ENCODE data around the gene SNAI1.
"Not testable (repeated sequence)": the region's sequence is repeated elsewhere in the genome, so short reads cannot be mapped to it uniquely, and the experiment has no call there.

Gene SNAI1

GRCh38 chr20:50005471-50005981 is 22.7 kb downstream of the SNAI1 start:
- TF ChIP-seq, protein P1, sequence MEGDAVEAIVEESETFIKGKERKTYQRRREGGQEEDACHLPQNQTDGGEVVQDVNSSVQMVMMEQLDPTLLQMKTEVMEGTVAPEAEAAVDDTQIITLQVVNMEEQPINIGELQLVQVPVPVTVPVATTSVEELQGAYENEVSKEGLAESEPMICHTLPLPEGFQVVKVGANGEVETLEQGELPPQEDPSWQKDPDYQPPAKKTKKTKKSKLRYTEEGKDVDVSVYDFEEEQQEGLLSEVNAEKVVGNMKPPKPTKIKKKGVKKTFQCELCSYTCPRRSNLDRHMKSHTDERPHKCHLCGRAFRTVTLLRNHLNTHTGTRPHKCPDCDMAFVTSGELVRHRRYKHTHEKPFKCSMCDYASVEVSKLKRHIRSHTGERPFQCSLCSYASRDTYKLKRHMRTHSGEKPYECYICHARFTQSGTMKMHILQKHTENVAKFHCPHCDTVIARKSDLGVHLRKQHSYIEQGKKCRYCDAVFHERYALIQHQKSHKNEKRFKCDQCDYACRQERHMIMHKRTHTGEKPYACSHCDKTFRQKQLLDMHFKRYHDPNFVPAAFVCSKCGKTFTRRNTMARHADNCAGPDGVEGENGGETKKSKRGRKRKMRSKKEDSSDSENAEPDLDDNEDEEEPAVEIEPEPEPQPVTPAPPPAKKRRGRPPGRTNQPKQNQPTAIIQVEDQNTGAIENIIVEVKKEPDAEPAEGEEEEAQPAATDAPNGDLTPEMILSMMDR (IDR thresholded peaks at IDR 0.05; ENCODE audit: insufficient read depth, low read depth, low read length, missing control alignments), result no peak
- H3K4me3 ChIP-seq (ENCODE audit: low read length), result no peak overlapping the region
- no peak for DNase-seq (ENCODE audit: low read depth)

DNA sequence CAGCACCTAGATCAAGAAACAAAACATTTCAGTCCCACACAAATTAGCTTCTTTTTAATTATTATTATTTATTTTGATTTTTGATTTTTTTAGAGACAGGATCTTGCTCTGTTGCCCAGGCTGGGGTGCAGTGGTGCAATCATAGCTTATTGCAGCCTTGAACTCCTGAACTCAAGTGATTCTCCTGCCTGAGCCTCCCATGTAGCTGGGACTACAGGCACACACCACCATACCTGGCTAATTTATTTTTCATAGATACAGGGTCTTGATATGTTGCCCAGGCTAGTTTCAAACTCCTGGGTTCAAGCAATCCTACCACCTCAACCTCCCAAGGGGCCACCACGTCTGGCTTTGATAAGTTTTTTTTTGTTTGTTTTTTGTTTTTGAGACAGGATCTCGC is 24.6 kb downstream of the SNAI1 start:
- TF ChIP-seq, protein P1 (IDR thresholded peaks at IDR 0.05; ENCODE audit: insufficient read depth, low read depth, low read length, missing control alignments), result no peak
- DNase-seq (ENCODE audit: low read depth), result no peak
- no peak overlapping the region for H3K4me3 ChIP-seq (ENCODE audit: low read length)

DNA sequence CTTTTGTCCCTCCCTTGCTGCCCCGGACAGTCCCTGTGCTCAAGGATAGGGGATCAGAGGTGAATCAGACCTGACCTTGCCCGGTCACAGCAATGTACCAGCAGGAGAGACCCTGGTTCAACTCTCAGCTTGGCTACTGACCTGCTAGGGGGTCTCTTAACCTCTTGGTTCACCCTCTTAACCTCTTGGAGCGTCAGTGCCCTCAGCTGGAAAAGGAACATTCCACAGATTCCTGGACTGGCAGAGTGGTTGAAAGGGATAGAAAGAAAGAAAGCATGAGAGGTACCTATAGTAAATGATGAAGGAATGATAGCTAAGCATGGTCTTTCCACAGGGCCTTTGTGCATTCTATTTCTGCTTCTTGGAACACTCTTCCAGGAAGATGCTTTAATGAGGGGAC is 25.2 kb downstream of the SNAI1 start:
- no peak overlapping the region for H3K4me3 ChIP-seq (ENCODE audit: low read length)
- DNase-seq (ENCODE audit: low read depth), result no peak
- TF ChIP-seq, protein P1 (IDR thresholded peaks at IDR 0.05; ENCODE audit: insufficient read depth, low read depth, low read length, missing control alignments), result no peak

GRCh38 chr20:50009521-50010454 is 27.0 kb downstream of the SNAI1 start:
- H3K4me3 ChIP-seq (ENCODE audit: low read length), result no peak overlapping the region
- TF ChIP-seq, protein P1 (IDR thresholded peaks at IDR 0.05; ENCODE audit: insufficient read depth, low read depth, low read length, missing control alignments), result no peak
- DNase-seq (ENCODE audit: low read depth), result no peak

DNA sequence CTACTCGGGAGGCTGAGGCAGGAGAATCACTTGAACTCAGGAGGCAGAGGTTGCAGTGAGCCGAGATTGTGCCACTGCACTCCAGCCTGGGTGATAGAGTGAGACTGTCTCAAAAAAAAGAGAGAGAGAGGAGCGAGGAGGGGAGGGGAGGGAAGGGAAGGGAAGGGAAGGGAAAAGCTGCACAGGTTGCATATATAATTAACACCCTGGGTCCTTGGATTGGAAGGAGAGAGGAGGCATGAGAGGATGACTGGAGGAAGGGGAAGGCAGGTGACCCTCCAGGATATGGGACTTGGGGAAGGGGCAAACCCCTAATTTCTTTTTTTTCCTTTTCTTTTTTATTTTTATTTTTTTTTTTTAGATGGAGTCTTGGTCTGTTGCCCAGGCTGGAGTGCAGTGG is 28.8 kb downstream of the SNAI1 start:
- not testable (repeated sequence) for H3K4me3 ChIP-seq (ENCODE audit: low read length); DNase-seq (ENCODE audit: low read depth)

DNA sequence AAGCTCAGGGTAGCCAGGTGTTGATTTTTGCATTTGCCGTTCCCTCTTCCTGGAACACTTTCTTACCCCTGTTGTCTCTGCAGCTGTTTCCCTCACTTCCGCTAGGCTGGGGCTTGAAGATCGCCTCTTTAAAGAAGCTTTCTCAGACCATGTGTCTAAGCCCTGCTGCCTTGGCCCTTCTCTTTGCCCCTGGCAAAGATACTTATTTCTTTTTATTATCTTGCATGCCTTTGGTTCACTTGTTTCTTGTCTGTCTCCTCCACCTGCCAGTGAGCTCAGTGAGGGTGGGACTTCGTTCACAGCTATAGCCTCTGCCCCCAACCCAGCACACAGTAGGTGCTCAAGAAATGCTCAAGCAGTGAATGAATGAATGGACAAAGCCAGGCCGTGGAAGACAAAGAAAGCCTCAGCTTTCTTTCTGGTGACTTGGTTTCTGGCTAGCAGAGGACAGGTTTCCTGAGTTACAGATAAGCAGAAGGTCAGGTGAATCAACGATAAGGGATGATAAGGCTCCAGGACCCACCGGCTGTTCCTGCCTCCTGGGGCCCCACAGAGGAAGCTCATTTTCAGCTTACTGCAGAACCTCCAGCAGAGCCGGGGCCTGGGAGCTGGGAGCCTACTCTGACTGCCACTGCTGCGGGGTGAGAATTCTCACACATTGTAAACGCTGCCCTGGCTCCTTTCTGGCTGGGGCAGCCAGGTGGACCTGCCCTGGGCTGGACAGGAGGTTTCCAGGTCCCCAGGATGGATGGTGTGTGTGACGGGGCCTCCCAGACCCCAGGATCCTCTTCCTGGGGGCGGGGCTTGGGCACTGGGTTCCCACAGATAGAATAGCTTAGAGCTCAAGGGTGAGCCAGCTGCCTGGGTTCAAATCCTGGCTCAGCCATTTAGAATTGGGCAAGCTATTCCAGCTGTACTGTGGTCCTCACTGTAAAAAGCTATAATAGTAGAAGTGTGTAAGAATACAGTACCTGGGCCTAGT is 29.8 kb downstream of the SNAI1 start:
- TF ChIP-seq, protein P1 (IDR thresholded peaks at IDR 0.05; ENCODE audit: insufficient read depth, low read depth, low read length, missing control alignments), result no peak
- DNase-seq (ENCODE audit: low read depth), result no peak
- H3K4me3 ChIP-seq (ENCODE audit: low read length), result no peak overlapping the region

DNA sequence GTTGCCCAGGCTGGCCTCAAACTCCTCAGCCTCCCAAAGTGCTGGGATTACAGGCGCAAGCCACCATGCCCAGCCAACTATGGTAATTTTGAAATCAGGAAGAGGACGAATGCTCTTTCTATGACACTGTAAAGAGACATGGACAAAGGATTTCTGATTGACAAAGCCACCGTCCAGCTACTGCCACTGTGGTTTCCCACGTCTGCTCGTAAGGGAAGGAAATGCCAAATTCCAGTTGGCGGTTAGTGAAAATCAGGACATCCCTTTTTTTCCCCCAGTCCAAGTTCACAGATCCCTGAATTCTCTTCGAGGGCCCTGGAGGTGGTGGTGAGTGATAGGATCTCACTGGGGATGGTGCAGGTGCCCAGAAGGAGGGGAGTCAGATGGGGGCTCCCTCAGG is 31.2 kb downstream of the SNAI1 start:
- no peak for DNase-seq (ENCODE audit: low read depth)
- TF ChIP-seq, protein P1 (IDR thresholded peaks at IDR 0.05; ENCODE audit: insufficient read depth, low read depth, low read length, missing control alignments), result no peak
- H3K4me3 ChIP-seq (ENCODE audit: low read length), result no peak overlapping the region
